Muscle layer of duodenum (tissue), 2 donors: ENCODE results near the gene NAALADL2.
"Not testable (repeated sequence)": the region's sequence is repeated elsewhere in the genome, so short reads cannot be mapped to it uniquely, and the experiment has no call there.

Experiments used
- H3K27ac ChIP-seq: one replicate; pipeline ENCODE4 v1.7.0; 2013; ENCODE audit warnings: mild to moderate bottlenecking, low read length
- H3K27me3 ChIP-seq: one replicate; pipeline ENCODE4 v1.7.0; 2013; ENCODE audit warnings: low read depth, mild to moderate bottlenecking, control low read depth, low read length
- H3K36me3 ChIP-seq, 2 donors: one replicate each; pipeline ENCODE4 v1.7.0; 2013; ENCODE audit warnings: low read length in 2 of 2, control low read depth in 1 of 2, mild to moderate bottlenecking in 1 of 2; ENCODE audit not compliant: insufficient read depth in 2 of 2, control insufficient read depth in 1 of 2
- H3K4me1 ChIP-seq, 2 donors: one replicate each; pipeline ENCODE4 v1.7.0; 2013; ENCODE audit warnings: low read length in 2 of 2, mild to moderate bottlenecking in 2 of 2, control low read depth in 1 of 2, moderate library complexity in 1 of 2; ENCODE audit not compliant: insufficient read depth in 2 of 2, control insufficient read depth in 1 of 2
- H3K4me3 ChIP-seq, 2 donors: one replicate each; pipeline ENCODE4 v1.7.0; 2013; ENCODE audit warnings: low read length in 2 of 2, low read depth in 1 of 2, mild to moderate bottlenecking in 1 of 2
- H3K9me3 ChIP-seq, 2 donors: one replicate each; pipeline ENCODE4 v1.7.0; 2013; ENCODE audit warnings: low read length in 2 of 2, control low read depth in 1 of 2, mild to moderate bottlenecking in 1 of 2; ENCODE audit not compliant: control insufficient read depth in 1 of 2
- donor health status: healthy.

NAALADL2 gene

DNA sequence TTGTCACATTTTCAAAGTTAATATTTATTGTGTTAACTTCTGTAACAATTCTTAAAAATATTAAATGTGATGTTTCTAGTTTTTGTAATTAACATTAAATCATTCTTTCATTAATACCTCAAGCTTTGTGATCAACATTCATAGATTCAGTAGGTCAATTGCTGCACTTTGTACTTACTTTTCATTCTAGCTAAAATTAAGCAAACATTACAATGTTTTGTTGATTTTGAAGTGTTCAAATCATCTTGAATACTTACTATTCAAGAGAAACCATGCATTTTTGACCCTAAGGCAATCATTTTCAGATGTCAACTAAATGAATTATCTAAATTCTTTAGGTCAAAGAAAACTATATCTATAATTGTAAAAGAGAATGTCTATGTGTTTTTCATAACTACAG lies 933.1 kb downstream of the NAALADL2 start:
- H3K36me3 ChIP-seq, result no peaks in the 10 kb centered on the region
- no peaks in the 10 kb centered on the region for H3K9me3 ChIP-seq
- no peak overlapping the region for H3K4me3 ChIP-seq
- no peak overlapping the region for H3K27ac ChIP-seq
- no peaks in the 10 kb centered on the region for H3K4me1 ChIP-seq
- no peaks in the 10 kb centered on the region for H3K27me3 ChIP-seq

DNA sequence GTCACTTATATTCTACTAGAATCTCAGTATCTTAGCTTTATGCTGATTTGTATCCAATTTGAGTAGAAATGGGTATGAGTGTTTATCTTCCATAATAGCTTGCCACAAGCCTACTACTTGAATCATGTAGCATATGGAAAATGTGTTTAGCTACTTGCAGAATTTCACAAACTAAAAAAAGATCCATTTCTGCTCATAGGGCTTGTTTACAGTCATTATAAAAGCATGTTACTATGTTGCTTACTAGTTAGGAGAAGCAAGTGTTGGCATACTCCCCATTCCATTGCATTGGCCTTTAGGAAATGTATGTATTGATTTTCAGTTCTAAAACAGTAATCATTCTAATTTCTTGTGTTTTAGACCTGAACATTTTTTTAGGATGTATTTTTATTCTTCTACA lies 939.2 kb downstream of the NAALADL2 start:
- no peaks in the 10 kb centered on the region for H3K4me1 ChIP-seq
- no peaks in the 10 kb centered on the region for H3K27me3 ChIP-seq
- H3K9me3 ChIP-seq, result no peaks in the 10 kb centered on the region
- H3K4me3 ChIP-seq, result no peak overlapping the region
- no peak overlapping the region for H3K27ac ChIP-seq
- no peaks in the 10 kb centered on the region for H3K36me3 ChIP-seq

- H3K36me3 ChIP-seq, result no peaks in the 10 kb centered on the region
- H3K27ac ChIP-seq, result no peak overlapping the region
- no peaks in the 10 kb centered on the region for H3K27me3 ChIP-seq
- H3K9me3 ChIP-seq, result no peaks in the 10 kb centered on the region
- H3K4me1 ChIP-seq, result no peaks in the 10 kb centered on the region
- no peak overlapping the region for H3K4me3 ChIP-seq
These were observed 946.7 kb downstream of the NAALADL2 start for GRCh38 chr3:175805825-175806224.

DNA sequence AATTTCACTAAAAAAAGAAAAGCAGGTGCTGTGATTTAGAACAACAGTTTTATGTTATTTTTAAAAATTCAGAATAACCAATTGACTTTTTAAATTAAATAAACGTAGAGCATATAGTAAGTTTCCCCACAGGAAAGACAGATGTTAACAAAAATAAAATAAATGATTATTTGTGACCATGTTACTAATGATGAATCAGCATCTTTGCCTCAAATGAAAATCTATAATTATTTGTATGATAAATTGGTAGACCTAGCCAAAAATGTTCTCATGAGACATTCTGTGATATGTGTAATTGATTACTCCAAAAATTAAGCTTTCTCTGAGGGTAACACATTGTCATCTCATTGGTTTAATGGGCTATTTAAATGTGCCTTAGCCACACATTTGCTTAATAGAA lies 948.0 kb downstream of the NAALADL2 start:
- H3K4me3 ChIP-seq, result no peak overlapping the region
- H3K36me3 ChIP-seq, result no peaks in the 10 kb centered on the region
- no peaks in the 10 kb centered on the region for H3K9me3 ChIP-seq
- H3K27me3 ChIP-seq, result no peaks in the 10 kb centered on the region
- H3K4me1 ChIP-seq, result no peaks in the 10 kb centered on the region
- no peak overlapping the region for H3K27ac ChIP-seq

DNA sequence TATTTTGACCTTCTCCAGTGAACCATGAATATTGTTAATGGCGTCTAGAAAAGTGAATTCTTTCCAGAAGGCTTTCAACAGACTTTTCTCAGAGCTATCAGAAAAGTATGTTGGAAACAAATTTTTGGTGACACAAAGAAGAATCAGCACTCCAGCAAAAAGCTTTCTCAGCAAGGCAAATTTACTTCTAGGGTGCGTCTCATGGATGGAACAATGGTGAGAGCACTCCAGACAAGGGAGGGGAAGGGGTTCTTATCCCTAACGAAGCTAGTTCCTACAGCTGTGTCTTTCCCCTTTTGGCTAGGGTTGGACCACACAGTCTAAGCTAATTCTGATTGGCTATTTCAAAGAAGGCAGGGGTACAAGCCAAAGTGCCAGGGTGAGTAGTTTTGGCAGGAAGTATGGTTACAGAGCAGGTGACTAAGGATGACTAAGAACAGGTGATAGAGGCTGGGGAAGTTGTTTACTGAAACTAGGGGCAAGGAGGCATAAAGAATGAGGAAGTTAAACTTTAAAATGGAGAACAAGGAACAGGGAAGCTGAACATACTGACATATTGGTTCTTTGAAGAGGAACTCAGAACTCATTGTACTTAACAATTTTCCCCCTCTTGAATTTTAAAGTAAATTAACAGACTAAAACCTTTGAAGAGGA lies 959.8 kb downstream of the NAALADL2 start:
- Histone ChIP-seq H3K4me1 (no peaks in the 10 kb centered on the region), H3K9me3 (peaks cover 6 to 22% of the 10 kb centered on the region in 2 donors), H3K27me3 (no peaks in the 10 kb centered on the region), H3K4me3 (no peak overlapping the region), H3K27ac (no peak overlapping the region), H3K36me3 (peaks cover 0 to 3% of the 10 kb centered on the region in 2 donors)

DNA sequence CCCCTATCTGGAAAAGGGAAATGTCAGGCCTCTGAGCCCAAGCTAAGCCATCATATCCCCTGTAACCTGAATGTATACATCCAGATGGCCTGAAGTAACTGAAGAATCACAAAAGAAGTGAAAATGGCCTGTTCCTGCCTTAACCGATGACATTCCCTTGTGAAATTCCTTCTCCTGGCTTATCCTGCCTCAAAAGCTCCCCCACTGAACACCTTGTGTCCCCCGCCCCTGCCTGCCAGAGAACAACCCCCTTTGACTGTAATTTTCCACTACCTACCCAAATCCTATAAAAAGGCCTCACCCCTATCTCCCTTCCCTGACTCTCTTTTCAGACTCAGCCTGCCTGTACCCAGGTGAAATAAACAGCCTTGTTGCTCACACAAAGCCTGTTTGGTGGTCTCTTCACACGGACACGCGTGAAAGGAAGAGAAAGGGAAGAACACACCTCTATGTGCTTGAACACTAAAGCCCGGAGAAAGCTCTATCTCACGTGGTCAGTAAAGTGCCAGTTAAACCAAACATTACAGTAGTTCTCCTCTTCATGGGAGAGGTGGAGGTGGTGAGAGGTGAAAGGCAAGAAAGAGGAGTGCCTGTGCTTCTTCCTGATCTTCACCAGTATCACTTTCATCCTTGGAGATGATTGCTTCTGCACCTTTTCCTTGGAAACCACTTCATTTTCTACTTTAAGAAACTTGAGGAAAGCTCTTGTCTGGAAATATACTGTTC lies 963.8 kb downstream of the NAALADL2 start:
- not testable (repeated sequence) for H3K4me3 ChIP-seq, H3K27ac ChIP-seq, H3K27me3 ChIP-seq, H3K9me3 ChIP-seq, H3K36me3 ChIP-seq, H3K4me1 ChIP-seq

- H3K9me3 ChIP-seq, result not testable (repeated sequence)
These were observed 966.0 kb downstream of the NAALADL2 start for GRCh38 chr3:175825016-175825580.

DNA sequence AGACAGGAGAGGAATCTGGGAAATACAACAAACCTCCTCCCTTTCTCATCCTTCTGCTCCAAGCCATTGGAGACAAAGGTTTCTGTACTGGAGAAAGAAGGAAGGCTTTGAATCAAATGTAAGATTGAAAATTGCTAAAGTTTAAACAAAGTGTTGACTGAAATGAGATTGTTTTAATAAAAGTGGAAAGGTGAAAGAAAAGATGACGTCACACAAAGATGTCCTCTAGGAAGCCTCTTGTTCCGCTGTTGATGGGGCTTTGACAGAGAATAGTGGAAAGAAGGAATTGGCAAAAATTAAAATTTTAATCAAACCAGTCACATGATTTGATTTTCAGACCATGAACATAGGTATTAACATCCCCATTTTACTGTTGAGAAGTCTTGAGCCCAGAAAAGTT lies 967.6 kb downstream of the NAALADL2 start:
- no peak overlapping the region for H3K27ac ChIP-seq
- H3K4me1 ChIP-seq, result no peaks in the 10 kb centered on the region
- H3K27me3 ChIP-seq, result no peaks in the 10 kb centered on the region
- no peaks in the 10 kb centered on the region for H3K9me3 ChIP-seq
- no peak overlapping the region for H3K4me3 ChIP-seq
- no peaks in the 10 kb centered on the region for H3K36me3 ChIP-seq

More at GRCh38 chr3:175825016-175825580, 966.0 kb downstream of the NAALADL2 start:
- H3K4me1 ChIP-seq, H3K27me3 ChIP-seq, H3K27ac ChIP-seq, H3K4me3 ChIP-seq, H3K36me3 ChIP-seq: not testable (repeated sequence)

DNA sequence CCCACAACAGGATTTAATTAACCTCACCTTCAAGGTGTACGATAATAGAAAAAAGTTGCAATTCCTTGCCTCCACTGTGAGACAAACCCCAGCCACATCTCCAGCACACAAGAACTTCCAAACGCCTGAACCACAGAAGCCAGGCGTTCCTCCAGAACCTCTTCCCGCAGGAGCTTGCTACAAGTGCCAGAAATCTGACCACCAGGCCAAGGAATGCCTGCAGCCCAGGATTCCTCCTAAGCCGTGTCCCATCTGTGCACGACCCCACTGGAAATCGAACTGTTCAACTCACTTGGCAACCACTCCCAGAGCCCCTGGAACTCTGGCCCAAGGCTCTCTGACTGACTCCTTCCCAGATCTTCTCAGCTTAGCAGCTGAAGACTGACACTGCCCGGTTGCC lies 970.7 kb downstream of the NAALADL2 start:
- not testable (repeated sequence) for H3K9me3 ChIP-seq, H3K4me1 ChIP-seq, H3K4me3 ChIP-seq, H3K36me3 ChIP-seq, H3K27ac ChIP-seq, H3K27me3 ChIP-seq

DNA sequence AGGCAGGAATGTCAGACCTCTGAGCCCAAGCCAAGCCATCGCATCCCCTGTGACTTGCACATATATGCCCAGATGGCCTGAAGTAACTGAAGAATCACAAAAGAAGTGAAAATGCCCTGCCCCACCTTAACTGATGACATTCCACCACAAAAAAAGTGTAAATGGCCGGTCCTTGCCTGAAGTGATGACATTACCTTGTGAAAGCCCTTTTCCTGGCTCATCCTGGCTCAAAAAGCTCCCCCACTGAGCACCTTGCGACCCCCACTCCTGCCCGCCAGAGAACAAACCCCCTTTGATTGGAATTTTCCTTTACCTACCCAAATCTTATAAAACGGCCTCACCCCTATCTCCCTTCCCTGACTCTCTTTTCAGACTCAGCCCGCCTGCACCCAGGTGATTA lies 976.6 kb downstream of the NAALADL2 start:
- not testable (repeated sequence) for H3K9me3 ChIP-seq, H3K4me1 ChIP-seq

GRCh38 chr3:175836617-175837016 lies 977.5 kb downstream of the NAALADL2 start:
- no peaks in the 10 kb centered on the region for H3K36me3 ChIP-seq
- no peaks in the 10 kb centered on the region for H3K9me3 ChIP-seq
- no peak overlapping the region for H3K27ac ChIP-seq
- peaks cover 0 to 3% of the 10 kb centered on the region in 2 donors for H3K4me1 ChIP-seq
- H3K4me3 ChIP-seq, result no peak overlapping the region
- no peaks in the 10 kb centered on the region for H3K27me3 ChIP-seq

More for the DNA sequence above, 976.6 kb downstream of the NAALADL2 start:
- not testable (repeated sequence) for H3K4me3 ChIP-seq, H3K36me3 ChIP-seq, H3K27ac ChIP-seq, H3K27me3 ChIP-seq
